H1 (cell line): Measurements from ENCODE around the gene CNPY2. TPM values are rescaled to one million over a fixed set of nuclear protein-coding genes. Genes with fewer than 3 reads are reported as not detected.

Experiments
- ATF2 ChIP-seq: IDR thresholded peaks from 2 replicates; pipeline ENCODE4 v1.6.1; 2012; ENCODE audit warnings: low read length, inconsistent platforms
- EP300 ChIP-seq, 2 experiments: IDR thresholded peaks; 1 replicate in 1 of 2; 2 replicates in 1 of 2; pipeline ENCODE4 v1.6.1; 2011 to 2012; ENCODE audit warnings: low read depth in 2 of 2, low read length in 2 of 2, mild to moderate bottlenecking in 2 of 2, borderline replicate concordance in 1 of 2, inconsistent platforms in 1 of 2, moderate library complexity in 1 of 2
- FOSL1 ChIP-seq: IDR thresholded peaks from 2 replicates; pipeline ENCODE4 v1.6.1; 2011; ENCODE audit warnings: mild to moderate bottlenecking, low read depth, low read length, moderate library complexity; ENCODE audit not compliant: insufficient read depth
- POLR2A ChIP-seq, 2 experiments: IDR thresholded peaks; 1 replicate in 1 of 2; 2 replicates in 1 of 2; pipeline ENCODE4 v1.6.1; 2011; ENCODE audit warnings: low read depth in 2 of 2, low read length in 2 of 2, mild to moderate bottlenecking in 2 of 2; ENCODE audit errors: control extremely low read depth in 1 of 2
- POLR2AphosphoS5 ChIP-seq: IDR thresholded peaks from 2 replicates; pipeline ENCODE4 v1.6.1; 2011; ENCODE audit warnings: low read depth, low read length
- RAD21 ChIP-seq, 2 experiments: IDR thresholded peaks in 1 of 2; conservative IDR thresholded peaks in 1 of 2; 2 replicates each; pipeline ENCODE4 v1.6.1; 2011; ENCODE audit warnings: low read depth in 2 of 2, low read length in 2 of 2, improper control_type of control experiment in 1 of 2, inconsistent platforms in 1 of 2, mild to moderate bottlenecking in 1 of 2, moderate library complexity in 1 of 2
- RFX5 ChIP-seq: IDR thresholded peaks from 2 replicates; pipeline ENCODE4 v1.6.1; 2011; ENCODE audit warnings: low read depth, low read length, improper control_type of control experiment, borderline replicate concordance
- SIRT6 ChIP-seq: IDR thresholded peaks from one replicate; pipeline ENCODE4 v1.7.1; 2012; ENCODE audit warnings: low read length, inconsistent platforms
- SP1 ChIP-seq: IDR thresholded peaks from 2 replicates; pipeline ENCODE4 v1.6.1; 2011; ENCODE audit warnings: low read depth, low read length
- SRF ChIP-seq: IDR thresholded peaks from 2 replicates; pipeline ENCODE4 v1.6.1; 2011; ENCODE audit warnings: mild to moderate bottlenecking, low read depth, low read length, moderate library complexity
- TAF1 ChIP-seq: IDR thresholded peaks from 2 replicates; pipeline ENCODE4 v1.6.1; 2011; ENCODE audit warnings: mild to moderate bottlenecking, low read depth, low read length
- TBP ChIP-seq: IDR thresholded peaks from 2 replicates; pipeline ENCODE4 v1.6.1; 2011; ENCODE audit warnings: low read depth, low read length, improper control_type of control experiment
- ZNF274 ChIP-seq: IDR thresholded peaks from 2 replicates; pipeline ENCODE4 v1.7.0; 2012; ENCODE audit warnings: low read length, borderline replicate concordance; ENCODE audit errors: extremely low read depth
- polyA plus RNA-seq, 7 experiments: library from polyadenylated mRNA; depleted of rRNA in 3 of 7; stranded (reverse) in 5 of 7; unstranded in 2 of 7; fragments of >200 nt in 5 of 7; fragments of 200-250 nt in 2 of 7; gene quantifications; 1 replicate in 5 of 7; 2 replicates in 1 of 7; 4 replicates in 1 of 7; pipeline versions ENCODE4 v1.2.1 to v1.2.3, GENCODE V29; 2011 to 2013; ENCODE audit warnings: missing spikeins in 2 of 7, mixed read lengths in 2 of 7
- total RNA-seq: library from RNA; stranded (reverse); fragmentation: NEBNext Ultra II Directional; extraction: Animal tissue kit (Norgen Biotek cat#: 25700); gene quantifications from 2 replicates; pipeline ENCODE4 v1.2.1, GENCODE V29; 2021

CNPY2 gene
- total and polyA plus RNA-seq, 2 of the 8 experiments (the other 6 are each of a cell fraction or from before 2014, with no cell fraction given) = 203 to 281 TPM

DNA sequence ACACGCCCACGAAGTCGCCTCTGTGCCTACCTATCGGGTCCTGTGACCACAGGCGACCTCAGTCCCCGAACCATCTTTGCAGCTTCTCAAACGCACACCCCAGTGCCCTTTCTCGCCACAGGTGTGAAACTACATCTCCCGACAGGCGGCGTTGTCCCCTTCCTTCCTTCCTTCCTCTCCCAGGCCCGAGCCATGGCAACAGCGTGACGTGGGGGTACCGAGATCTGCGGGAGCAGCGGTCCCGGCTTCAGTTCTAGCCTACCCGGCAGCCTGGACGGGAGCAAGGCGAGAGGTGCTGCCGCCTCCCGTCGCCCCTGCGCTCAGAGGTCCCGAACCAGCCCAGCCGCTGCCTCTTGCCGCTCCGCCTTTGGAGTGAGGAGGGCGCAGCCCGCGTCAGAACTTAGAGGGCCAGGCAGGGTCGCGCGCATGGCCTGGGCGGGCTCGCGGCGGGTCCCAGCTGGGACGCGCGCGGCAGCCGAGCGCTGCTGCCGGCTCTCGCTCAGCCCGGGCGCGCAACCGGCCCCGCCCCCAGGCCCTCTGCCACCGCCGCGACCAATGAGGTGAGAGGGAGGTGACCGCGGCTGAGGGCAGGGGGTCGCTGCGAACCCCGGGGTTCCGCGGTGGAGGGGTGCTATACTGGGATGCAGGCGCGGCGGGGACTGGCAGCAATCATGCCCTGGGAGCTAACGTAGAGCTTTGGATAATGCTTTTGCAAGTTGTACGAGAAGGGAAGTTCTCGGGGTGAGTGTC is 48.9 kb downstream of the CNPY2 start, which contains the start of gene COQ10A (continued):
- peak in 1 of 2 experiments; percentile 1; a peak in 1 of 4 replicates for TF ChIP-seq RAD21 (IDR thresholded peaks at IDR 0.05 in 1 of 2, conservative IDR thresholded peaks at IDR 0.05 in 1 of 2; ENCODE audit: low read depth in 2 of 2, low read length in 2 of 2)
- no peak for TF ChIP-seq ZNF274
- TF ChIP-seq SRF = no peak
- TF ChIP-seq TAF1 = peak; percentile 81
- 0 out of 2 replicates have a peak, but pooled peaks have one; percentile 12 for TF ChIP-seq SP1
- TF ChIP-seq POLR2A (IDR thresholded peaks at IDR 0.05; ENCODE audit: control extremely low read depth in 1 of 2, low read depth in 2 of 2, low read length in 2 of 2) = peak; percentile 51 to 85
- TF ChIP-seq POLR2AphosphoS5 = peak; percentile 76
- peak; percentile 57 for TF ChIP-seq RFX5
- TF ChIP-seq TBP = peak; percentile 83
- TF ChIP-seq ATF2 = no peak
- no peak for TF ChIP-seq FOSL1
- TF ChIP-seq EP300 (IDR thresholded peaks at IDR 0.05; ENCODE audit: borderline replicate concordance in 1 of 2, low read depth in 2 of 2, low read length in 2 of 2) = no peak
- TF ChIP-seq SIRT6 = no peak
